Measurements from ENCODE around the gene POLR1C. TPM values are rescaled to one million over a fixed set of nuclear protein-coding genes. Genes with fewer than 3 reads are reported as not detected.
"Not testable (repeated sequence)": the region's sequence is repeated elsewhere in the genome, so short reads cannot be mapped to it uniquely, and the experiment has no call there.

Gene POLR1C, protein sequence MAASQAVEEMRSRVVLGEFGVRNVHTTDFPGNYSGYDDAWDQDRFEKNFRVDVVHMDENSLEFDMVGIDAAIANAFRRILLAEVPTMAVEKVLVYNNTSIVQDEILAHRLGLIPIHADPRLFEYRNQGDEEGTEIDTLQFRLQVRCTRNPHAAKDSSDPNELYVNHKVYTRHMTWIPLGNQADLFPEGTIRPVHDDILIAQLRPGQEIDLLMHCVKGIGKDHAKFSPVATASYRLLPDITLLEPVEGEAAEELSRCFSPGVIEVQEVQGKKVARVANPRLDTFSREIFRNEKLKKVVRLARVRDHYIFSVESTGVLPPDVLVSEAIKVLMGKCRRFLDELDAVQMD
- total RNA-seq (ENCODE audit: unreplicated experiment): 30.7 TPM
- long read RNA-seq, transcript POLR1C-203 (9 exons, 1,355 nt): major isoform, 7 of 12 reads
- long read RNA-seq, partial matches to known transcripts: 0 of 12 reads
- long read RNA-seq, other reads (novel, unspliced or antisense): 2 of 12 reads

DNA sequence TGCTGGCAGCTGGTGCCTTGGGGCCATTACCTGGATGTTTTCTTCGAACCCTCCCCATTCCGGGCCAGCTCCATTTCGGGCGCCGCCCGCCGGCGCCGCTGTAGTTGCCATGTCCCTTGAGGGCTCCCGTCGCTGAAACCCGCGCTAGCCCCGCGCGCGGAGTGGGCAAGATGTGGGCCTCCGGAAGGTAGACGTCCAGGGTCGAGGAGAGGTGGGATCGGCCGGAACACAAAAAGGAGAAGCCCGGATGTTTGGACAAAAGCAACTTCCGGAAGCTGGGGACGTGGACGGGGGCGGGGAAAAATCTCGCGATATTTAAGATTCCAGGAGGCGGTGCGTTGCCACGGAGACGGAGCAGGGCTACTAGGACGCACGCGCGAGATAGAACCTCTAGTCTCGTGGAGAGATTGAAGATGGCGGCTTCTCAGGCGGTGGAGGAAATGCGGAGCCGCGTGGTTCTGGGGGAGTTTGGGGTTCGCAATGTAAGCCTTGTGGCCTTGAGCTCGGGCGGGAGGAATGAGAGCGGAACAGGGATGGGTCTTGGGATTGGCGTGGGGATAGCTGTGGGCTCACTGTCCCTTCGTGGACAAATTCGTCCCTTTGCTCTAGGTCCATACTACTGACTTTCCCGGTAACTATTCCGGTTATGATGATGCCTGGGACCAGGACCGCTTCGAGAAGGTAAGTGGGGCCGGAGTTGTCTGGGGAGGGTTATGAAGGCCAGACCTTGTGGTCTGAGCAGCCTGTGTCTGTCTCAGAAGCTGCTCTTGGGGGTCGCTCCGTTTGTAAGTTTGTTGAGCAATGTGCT is at the start of gene POLR1C, which contains the start of gene YIPF3:
POLR1C (plus strand) TSS at position 393 of the 808 bp plus-strand sequence; CDS start at position 414, 21 bp downstream.
YIPF3 (minus strand) TSS at position 230 of the 808 bp plus-strand sequence; CDS start at position 111, 119 bp downstream.
- H3K4me1 Mint-ChIP-seq (ENCODE audit: unreplicated experiment): peaks cover 22% of the 10 kb centered on the region
- TF ChIP-seq, protein P1, sequence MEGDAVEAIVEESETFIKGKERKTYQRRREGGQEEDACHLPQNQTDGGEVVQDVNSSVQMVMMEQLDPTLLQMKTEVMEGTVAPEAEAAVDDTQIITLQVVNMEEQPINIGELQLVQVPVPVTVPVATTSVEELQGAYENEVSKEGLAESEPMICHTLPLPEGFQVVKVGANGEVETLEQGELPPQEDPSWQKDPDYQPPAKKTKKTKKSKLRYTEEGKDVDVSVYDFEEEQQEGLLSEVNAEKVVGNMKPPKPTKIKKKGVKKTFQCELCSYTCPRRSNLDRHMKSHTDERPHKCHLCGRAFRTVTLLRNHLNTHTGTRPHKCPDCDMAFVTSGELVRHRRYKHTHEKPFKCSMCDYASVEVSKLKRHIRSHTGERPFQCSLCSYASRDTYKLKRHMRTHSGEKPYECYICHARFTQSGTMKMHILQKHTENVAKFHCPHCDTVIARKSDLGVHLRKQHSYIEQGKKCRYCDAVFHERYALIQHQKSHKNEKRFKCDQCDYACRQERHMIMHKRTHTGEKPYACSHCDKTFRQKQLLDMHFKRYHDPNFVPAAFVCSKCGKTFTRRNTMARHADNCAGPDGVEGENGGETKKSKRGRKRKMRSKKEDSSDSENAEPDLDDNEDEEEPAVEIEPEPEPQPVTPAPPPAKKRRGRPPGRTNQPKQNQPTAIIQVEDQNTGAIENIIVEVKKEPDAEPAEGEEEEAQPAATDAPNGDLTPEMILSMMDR (IDR thresholded peaks at IDR 0.05; ENCODE audit: unreplicated experiment): no peak
- peaks cover 37% of the 10 kb centered on the region for H3K36me3 Mint-ChIP-seq (ENCODE audit: low read depth, unreplicated experiment)
- H3K4me3 Mint-ChIP-seq (ENCODE audit: unreplicated experiment): no peak within 1 kb of the TSS
- DNase-seq (ENCODE audit: low spot score): peak; percentile 93
- no peak within 1 kb of the TSS for H3K27ac Mint-ChIP-seq (ENCODE audit: unreplicated experiment)
- no peaks in the 10 kb centered on the region for H3K9me3 Mint-ChIP-seq (ENCODE audit: unreplicated experiment)
- H3K27me3 Mint-ChIP-seq (ENCODE audit: unreplicated experiment): peaks cover 10% of the 10 kb centered on the region

DNA sequence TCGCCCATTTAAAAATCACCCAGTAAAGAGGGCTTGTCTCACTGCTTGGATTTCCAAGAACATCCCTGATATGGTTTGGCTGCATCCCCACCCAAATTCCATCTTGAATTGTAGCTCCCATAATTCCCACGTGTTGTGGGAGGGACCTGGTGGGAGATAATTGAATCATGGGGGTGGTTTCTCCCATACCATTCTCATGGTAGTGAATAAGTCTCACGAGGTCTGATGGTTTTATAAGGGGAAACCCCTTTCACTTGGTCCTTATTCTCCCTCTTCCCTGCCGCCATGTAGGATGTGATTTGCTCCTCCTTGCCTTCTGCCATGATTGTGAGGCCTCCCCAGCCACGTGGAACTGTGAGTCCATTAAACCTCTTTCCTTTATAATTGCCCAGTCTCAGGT is 49.6 kb upstream of the POLR1C start:
- DNase-seq (ENCODE audit: low spot score); H3K4me1 Mint-ChIP-seq (ENCODE audit: unreplicated experiment): not testable (repeated sequence)

DNA sequence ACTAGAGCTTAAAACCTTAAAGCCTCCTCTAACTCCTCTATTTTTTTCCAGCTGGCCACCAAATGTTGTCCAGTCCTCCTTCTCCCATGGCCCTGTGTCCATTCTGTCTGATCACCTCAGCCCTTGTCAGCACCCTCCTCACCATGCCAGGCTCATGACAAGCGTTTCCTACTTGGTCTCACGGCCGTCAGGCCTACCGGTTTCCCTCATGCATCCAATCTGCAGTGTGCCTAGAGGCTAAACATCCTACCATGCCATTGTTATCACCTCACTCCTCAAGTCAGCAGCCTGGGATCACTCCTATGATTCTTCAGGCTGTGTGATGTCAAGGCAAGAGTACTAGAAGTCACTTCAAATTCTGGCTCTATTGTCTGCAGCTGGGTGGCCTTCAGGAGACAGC is 49.1 kb upstream of the POLR1C start:
- no peak overlapping the region for H3K4me3 Mint-ChIP-seq (ENCODE audit: unreplicated experiment)
- H3K36me3 Mint-ChIP-seq (ENCODE audit: low read depth, unreplicated experiment): no peaks in the 10 kb centered on the region
- peaks cover 2% of the 10 kb centered on the region for H3K27me3 Mint-ChIP-seq (ENCODE audit: unreplicated experiment)
- no peak overlapping the region for H3K27ac Mint-ChIP-seq (ENCODE audit: unreplicated experiment)
- TF ChIP-seq, protein P1 (IDR thresholded peaks at IDR 0.05; ENCODE audit: unreplicated experiment): no peak
- no peaks in the 10 kb centered on the region for H3K9me3 Mint-ChIP-seq (ENCODE audit: unreplicated experiment)
- peaks cover 4% of the 10 kb centered on the region for H3K4me1 Mint-ChIP-seq (ENCODE audit: unreplicated experiment)
- no peak for DNase-seq (ENCODE audit: low spot score)

More for the DNA sequence above, 49.6 kb upstream of the POLR1C start:
- not testable (repeated sequence) for H3K36me3 Mint-ChIP-seq (ENCODE audit: low read depth, unreplicated experiment); H3K9me3 Mint-ChIP-seq (ENCODE audit: unreplicated experiment); H3K4me3 Mint-ChIP-seq (ENCODE audit: unreplicated experiment); H3K27me3 Mint-ChIP-seq (ENCODE audit: unreplicated experiment); H3K27ac Mint-ChIP-seq (ENCODE audit: unreplicated experiment)

DNA sequence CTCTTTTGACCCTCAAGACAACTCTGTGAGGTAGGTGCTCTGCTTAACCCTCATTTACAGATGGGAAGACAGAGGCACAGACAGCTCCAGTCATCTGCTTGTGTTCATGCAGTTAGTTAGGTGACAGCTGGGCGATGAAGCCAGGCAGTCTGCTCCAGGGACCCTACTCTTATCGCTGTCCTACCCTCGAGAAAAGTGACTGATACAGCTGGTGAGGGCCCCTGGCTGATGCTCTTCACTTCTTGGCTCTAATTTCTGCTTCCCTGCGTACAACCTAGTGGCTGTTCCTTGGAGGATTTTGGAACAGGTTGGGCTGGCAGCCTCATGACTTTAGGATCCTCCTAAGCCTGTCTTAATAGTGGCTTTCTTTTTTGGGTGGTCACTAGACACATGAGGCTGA is 48.6 kb upstream of the POLR1C start:
- TF ChIP-seq, protein P1 (IDR thresholded peaks at IDR 0.05; ENCODE audit: unreplicated experiment): no peak
- H3K4me3 Mint-ChIP-seq (ENCODE audit: unreplicated experiment): no peak overlapping the region
- no peak for DNase-seq (ENCODE audit: low spot score)
- no peaks in the 10 kb centered on the region for H3K36me3 Mint-ChIP-seq (ENCODE audit: low read depth, unreplicated experiment)
- H3K4me1 Mint-ChIP-seq (ENCODE audit: unreplicated experiment): peaks cover 4% of the 10 kb centered on the region
- peaks cover 2% of the 10 kb centered on the region for H3K27me3 Mint-ChIP-seq (ENCODE audit: unreplicated experiment)
- no peaks in the 10 kb centered on the region for H3K9me3 Mint-ChIP-seq (ENCODE audit: unreplicated experiment)
- no peak overlapping the region for H3K27ac Mint-ChIP-seq (ENCODE audit: unreplicated experiment)

DNA sequence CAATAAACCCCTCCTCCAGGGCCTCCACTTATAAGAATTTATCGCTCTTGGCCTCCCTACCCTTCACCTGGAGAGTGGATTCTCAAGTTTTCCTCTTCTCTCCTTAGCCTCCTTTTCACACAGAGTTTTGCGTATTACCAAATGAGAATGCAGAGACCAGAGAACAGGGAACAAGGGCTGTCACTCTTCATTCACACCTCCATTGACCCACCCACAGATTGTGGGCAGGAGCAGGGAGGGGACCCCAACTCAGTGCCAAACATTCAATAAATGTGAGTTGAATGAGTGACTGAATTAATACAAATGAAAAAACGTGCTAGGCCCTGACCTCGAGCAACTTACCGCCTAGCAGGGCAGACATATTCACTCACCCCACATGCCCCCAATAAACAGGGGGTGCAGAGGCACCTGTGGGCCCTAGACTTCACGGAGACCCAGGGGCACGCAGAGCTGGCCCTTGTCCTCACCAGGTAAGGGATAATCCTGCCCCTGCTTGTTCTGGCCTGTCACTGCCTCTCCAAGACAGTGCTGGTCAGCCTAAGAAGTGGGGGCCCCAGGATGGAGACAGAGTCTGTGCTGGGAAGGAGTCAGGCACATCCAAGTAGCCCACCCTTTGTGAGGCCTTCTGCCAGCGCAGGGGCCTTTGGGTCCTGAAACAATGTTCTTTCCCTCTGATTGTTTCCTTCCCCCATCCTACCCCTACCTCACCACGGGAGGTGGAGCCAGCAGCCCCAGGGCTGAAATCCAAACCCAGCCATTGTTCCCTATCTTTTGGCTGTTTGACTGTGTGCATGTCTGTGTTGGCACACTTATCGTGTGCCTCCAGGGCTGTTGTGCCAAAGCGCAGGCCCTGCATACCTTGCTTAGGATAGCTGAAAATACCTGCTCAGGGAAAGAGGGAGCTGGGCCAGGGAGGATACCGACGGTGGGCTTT is 47.9 kb upstream of the POLR1C start:
- H3K9me3 Mint-ChIP-seq (ENCODE audit: unreplicated experiment): no peaks in the 10 kb centered on the region
- H3K27ac Mint-ChIP-seq (ENCODE audit: unreplicated experiment): no peak overlapping the region
- H3K27me3 Mint-ChIP-seq (ENCODE audit: unreplicated experiment): peaks cover 2% of the 10 kb centered on the region
- H3K36me3 Mint-ChIP-seq (ENCODE audit: low read depth, unreplicated experiment): no peaks in the 10 kb centered on the region
- DNase-seq (ENCODE audit: low spot score): no peak
- H3K4me3 Mint-ChIP-seq (ENCODE audit: unreplicated experiment): no peak overlapping the region
- H3K4me1 Mint-ChIP-seq (ENCODE audit: unreplicated experiment): peaks cover 4% of the 10 kb centered on the region
- TF ChIP-seq, protein P1 (IDR thresholded peaks at IDR 0.05; ENCODE audit: unreplicated experiment): no peak
